ENCODE results near the gene ADTRP. TPM values are rescaled to one million over a fixed set of nuclear protein-coding genes. Genes with fewer than 3 reads are reported as not detected.

ADTRP gene
- total and polyA plus RNA-seq, 2 experiments from 2014 or later = 1.3 to 2.6 TPM

DNA sequence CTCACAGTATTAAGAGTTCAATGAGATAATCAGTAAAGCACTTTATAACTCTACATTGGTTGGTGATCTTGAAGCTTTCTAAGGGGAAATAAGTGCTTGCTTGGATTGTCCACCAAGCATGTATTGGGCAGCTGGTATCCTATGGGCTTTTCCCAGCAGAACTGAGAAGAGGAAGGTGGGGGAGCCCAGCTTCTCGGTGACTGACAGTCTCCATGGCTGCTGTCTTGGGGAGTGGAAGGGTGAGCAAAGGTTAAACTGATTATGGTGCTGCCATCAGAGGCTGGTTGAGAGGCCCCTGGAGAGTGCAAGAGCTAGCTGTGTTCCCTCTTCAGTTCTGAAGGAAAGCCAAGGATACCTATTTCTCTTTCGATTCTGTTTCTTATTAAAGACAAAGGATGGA lies 35.5 kb upstream of the ADTRP start:
- no peak overlapping the region for H3K27ac ChIP-seq
- peaks cover 34% of the 10 kb centered on the region for H3K4me1 ChIP-seq (ENCODE audit: insufficient read depth)
- H3K36me3 ChIP-seq (ENCODE audit: low read depth) = no peaks in the 10 kb centered on the region
- no peaks in the 10 kb centered on the region for H3K9me3 ChIP-seq (ENCODE audit: low read depth)
- H3K9ac ChIP-seq = no peak overlapping the region
- H3K79me2 ChIP-seq (ENCODE audit: insufficient read depth) = no peaks in the 10 kb centered on the region
- no peak overlapping the region for H3K4me2 ChIP-seq (ENCODE audit: unreplicated experiment)
- no peak overlapping the region for H2AFZ ChIP-seq
- 93 to 100% methylated on average over 2 of the region's 2 CpGs for WGBS, 2 experiments (ENCODE audit: low coverage in 1 of 2, low lambda C conversion rate in 2 of 2, missing lambda C conversion rate in 2 of 2)
- H3K27me3 ChIP-seq (replicated peaks; ENCODE audit: insufficient read depth) = no peaks in the 10 kb centered on the region
- no peaks in the 10 kb centered on the region for H3K9me2 ChIP-seq (ENCODE audit: insufficient read depth)
- no peaks in the 10 kb centered on the region for H4K20me1 ChIP-seq (ENCODE audit: insufficient read depth)
- TF ChIP-seq EZH2phosphoT487 (IDR thresholded peaks at IDR 0.05; ENCODE audit: insufficient read depth, low read depth) = no peak
- TF ChIP-seq EZH2 (IDR thresholded peaks at IDR 0.05; ENCODE audit: insufficient read depth, poor library complexity, severe bottlenecking) = no peak
- H3F3A ChIP-seq (ENCODE audit: insufficient read depth) = peaks cover 12% of the 10 kb centered on the region; the same call in 1 of the 2 replicates
- no peak overlapping the region for H3K4me3 ChIP-seq
- no peak for DNase-seq
- in situ Hi-C loops (cut with MboI) = no loop called here

DNA sequence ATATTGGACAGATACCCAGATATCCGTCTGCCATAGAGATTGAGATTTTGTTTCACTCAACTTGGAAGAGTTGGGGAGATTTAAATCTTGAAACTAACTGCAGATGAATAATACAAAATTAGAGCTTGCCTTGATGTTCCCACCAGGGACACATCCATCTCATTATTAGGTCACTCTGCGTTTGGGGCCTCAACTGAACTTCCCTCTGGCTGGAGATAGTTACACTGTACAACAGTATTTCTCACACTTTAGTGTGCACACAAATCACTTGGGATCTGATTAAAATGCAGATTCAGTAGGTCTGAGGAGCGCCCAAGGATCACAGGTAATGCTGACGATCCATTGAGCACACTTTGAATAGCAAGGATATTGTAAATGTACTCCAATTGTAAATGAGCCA lies 35.0 kb upstream of the ADTRP start:
- H3K9me2 ChIP-seq (ENCODE audit: insufficient read depth) = no peaks in the 10 kb centered on the region
- no peak for DNase-seq
- no peaks in the 10 kb centered on the region for H4K20me1 ChIP-seq (ENCODE audit: insufficient read depth)
- in situ Hi-C loops (cut with MboI) = no loop called here
- H3K9me3 ChIP-seq (ENCODE audit: low read depth) = no peaks in the 10 kb centered on the region
- no peak for TF ChIP-seq EZH2 (IDR thresholded peaks at IDR 0.05; ENCODE audit: insufficient read depth, poor library complexity, severe bottlenecking)
- no peak for TF ChIP-seq EZH2phosphoT487 (IDR thresholded peaks at IDR 0.05; ENCODE audit: insufficient read depth, low read depth)
- no peak overlapping the region for H3K4me2 ChIP-seq (ENCODE audit: unreplicated experiment)
- H3K36me3 ChIP-seq (ENCODE audit: low read depth) = no peaks in the 10 kb centered on the region
- no peak overlapping the region for H2AFZ ChIP-seq
- peaks cover 36% of the 10 kb centered on the region for H3K4me1 ChIP-seq (ENCODE audit: insufficient read depth)
- H3K9ac ChIP-seq = no peak overlapping the region
- H3F3A ChIP-seq (ENCODE audit: insufficient read depth) = peaks cover 14% of the 10 kb centered on the region; the same call in 1 of the 2 replicates
- 52% methylated on average over 4 of the region's 4 CpGs for WGBS, 2 experiments (ENCODE audit: low coverage in 1 of 2, low lambda C conversion rate in 2 of 2, missing lambda C conversion rate in 2 of 2)
- H3K79me2 ChIP-seq (ENCODE audit: insufficient read depth) = no peaks in the 10 kb centered on the region
- H3K4me3 ChIP-seq = no peak overlapping the region
- H3K27ac ChIP-seq = no peak overlapping the region
- no peaks in the 10 kb centered on the region for H3K27me3 ChIP-seq (replicated peaks; ENCODE audit: insufficient read depth)

DNA sequence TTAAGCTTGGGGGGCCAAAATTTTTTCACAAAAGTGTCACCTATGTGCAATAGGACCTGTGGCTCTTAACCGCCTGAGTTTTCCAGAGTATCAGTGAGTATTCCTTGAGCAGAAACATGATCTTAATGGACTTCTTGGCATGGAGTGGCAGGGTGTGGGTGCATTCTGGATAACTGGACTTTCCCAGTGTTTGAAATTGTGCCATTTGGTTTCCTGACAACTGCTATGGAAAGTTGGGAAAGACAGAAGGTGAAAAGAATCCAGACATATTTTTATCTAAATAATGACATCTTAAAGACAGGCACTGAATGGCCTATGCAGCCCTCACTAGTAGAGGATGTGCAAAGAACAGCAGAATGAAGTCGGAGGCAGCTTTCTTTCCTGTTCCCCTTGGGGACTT lies 34.3 kb upstream of the ADTRP start:
- H3K9me2 ChIP-seq (ENCODE audit: insufficient read depth) = no peaks in the 10 kb centered on the region
- H3K27ac ChIP-seq = no peak overlapping the region
- DNase-seq = no peak
- H2AFZ ChIP-seq = no peak overlapping the region
- H3K79me2 ChIP-seq (ENCODE audit: insufficient read depth) = no peaks in the 10 kb centered on the region
- H3K4me2 ChIP-seq (ENCODE audit: unreplicated experiment) = no peak overlapping the region
- in situ Hi-C loops (cut with MboI) = no loop called here
- H3K9me3 ChIP-seq (ENCODE audit: low read depth) = no peaks in the 10 kb centered on the region
- no peaks in the 10 kb centered on the region for H3K36me3 ChIP-seq (ENCODE audit: low read depth)
- WGBS, 2 experiments (ENCODE audit: low coverage in 1 of 2, low lambda C conversion rate in 2 of 2, missing lambda C conversion rate in 2 of 2) = 40 to 44% methylated on average over 2 of the region's 2 CpGs
- no peaks in the 10 kb centered on the region for H4K20me1 ChIP-seq (ENCODE audit: insufficient read depth)
- no peak overlapping the region for H3K9ac ChIP-seq
- peaks cover 36% of the 10 kb centered on the region for H3K4me1 ChIP-seq (ENCODE audit: insufficient read depth)
- peaks cover 14% of the 10 kb centered on the region; the same call in 1 of the 2 replicates for H3F3A ChIP-seq (ENCODE audit: insufficient read depth)
- TF ChIP-seq EZH2 (IDR thresholded peaks at IDR 0.05; ENCODE audit: insufficient read depth, poor library complexity, severe bottlenecking) (no peak), EZH2phosphoT487 (IDR thresholded peaks at IDR 0.05; ENCODE audit: insufficient read depth, low read depth) (no peak)
- H3K27me3 ChIP-seq (replicated peaks; ENCODE audit: insufficient read depth) = no peaks in the 10 kb centered on the region
- H3K4me3 ChIP-seq = no peak overlapping the region

DNA sequence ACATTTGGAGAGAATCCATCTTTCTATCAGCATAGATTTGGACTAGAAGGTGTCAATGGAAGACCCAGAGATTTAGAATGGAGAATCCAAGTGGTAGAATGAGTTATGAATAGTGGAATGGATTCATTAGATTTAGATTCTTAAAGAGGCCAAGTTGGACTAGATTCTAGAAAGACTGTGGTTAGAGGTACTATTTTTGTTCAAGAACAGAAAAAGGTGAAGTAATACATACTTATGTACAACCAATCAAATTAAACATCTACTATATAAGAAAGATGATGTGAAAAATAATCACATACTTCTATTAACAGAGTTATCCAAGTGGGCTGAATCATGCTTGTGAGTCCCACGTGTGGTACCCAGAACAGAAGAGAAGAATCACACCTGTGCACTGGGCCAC lies 33.8 kb upstream of the ADTRP start:
- no peaks in the 10 kb centered on the region for H3K9me2 ChIP-seq (ENCODE audit: insufficient read depth)
- H2AFZ ChIP-seq = no peak overlapping the region
- no peak overlapping the region for H3K27ac ChIP-seq
- H3K9ac ChIP-seq = no peak overlapping the region
- no peak for TF ChIP-seq EZH2 (IDR thresholded peaks at IDR 0.05; ENCODE audit: insufficient read depth, poor library complexity, severe bottlenecking)
- no peak for TF ChIP-seq EZH2phosphoT487 (IDR thresholded peaks at IDR 0.05; ENCODE audit: insufficient read depth, low read depth)
- H4K20me1 ChIP-seq (ENCODE audit: insufficient read depth) = no peaks in the 10 kb centered on the region
- H3K4me2 ChIP-seq (ENCODE audit: unreplicated experiment) = no peak overlapping the region
- no peaks in the 10 kb centered on the region for H3K36me3 ChIP-seq (ENCODE audit: low read depth)
- in situ Hi-C loops (cut with MboI) = no loop called here
- WGBS, 2 experiments (ENCODE audit: low coverage in 1 of 2, low lambda C conversion rate in 2 of 2, missing lambda C conversion rate in 2 of 2) = 25 to 30% methylated on average over 1 of the region's 1 CpG
- H3K79me2 ChIP-seq (ENCODE audit: insufficient read depth) = no peaks in the 10 kb centered on the region
- H3F3A ChIP-seq (ENCODE audit: insufficient read depth) = peaks cover 14% of the 10 kb centered on the region; the same call in 1 of the 2 replicates
- no peaks in the 10 kb centered on the region for H3K9me3 ChIP-seq (ENCODE audit: low read depth)
- H3K4me3 ChIP-seq = no peak overlapping the region
- H3K4me1 ChIP-seq (ENCODE audit: insufficient read depth) = peaks cover 36% of the 10 kb centered on the region
- no peak for DNase-seq
- no peaks in the 10 kb centered on the region for H3K27me3 ChIP-seq (replicated peaks; ENCODE audit: insufficient read depth)
